ENCODE data around the gene DNAJC5G.

- TF ChIP-seq CTCF (conservative IDR thresholded peaks at IDR 0.05; ENCODE audit: low read depth, low read length) (no peak), EZH2 (IDR thresholded peaks at IDR 0.05; ENCODE audit: low read length, unreplicated experiment) (no peak), EZH2phosphoT487 (IDR thresholded peaks at IDR 0.05; ENCODE audit: borderline replicate concordance, low read length) (no peak)
These were observed 17.2 kb upstream of the DNAJC5G start for GRCh38 chr2:27258051-27258450.

Data from PC-3 (cell line).